ENCODE data around the gene CKAP2L.
"Not testable (repeated sequence)": the region's sequence is repeated elsewhere in the genome, so short reads cannot be mapped to it uniquely, and the experiment has no call there.

The CKAP2L gene

DNA sequence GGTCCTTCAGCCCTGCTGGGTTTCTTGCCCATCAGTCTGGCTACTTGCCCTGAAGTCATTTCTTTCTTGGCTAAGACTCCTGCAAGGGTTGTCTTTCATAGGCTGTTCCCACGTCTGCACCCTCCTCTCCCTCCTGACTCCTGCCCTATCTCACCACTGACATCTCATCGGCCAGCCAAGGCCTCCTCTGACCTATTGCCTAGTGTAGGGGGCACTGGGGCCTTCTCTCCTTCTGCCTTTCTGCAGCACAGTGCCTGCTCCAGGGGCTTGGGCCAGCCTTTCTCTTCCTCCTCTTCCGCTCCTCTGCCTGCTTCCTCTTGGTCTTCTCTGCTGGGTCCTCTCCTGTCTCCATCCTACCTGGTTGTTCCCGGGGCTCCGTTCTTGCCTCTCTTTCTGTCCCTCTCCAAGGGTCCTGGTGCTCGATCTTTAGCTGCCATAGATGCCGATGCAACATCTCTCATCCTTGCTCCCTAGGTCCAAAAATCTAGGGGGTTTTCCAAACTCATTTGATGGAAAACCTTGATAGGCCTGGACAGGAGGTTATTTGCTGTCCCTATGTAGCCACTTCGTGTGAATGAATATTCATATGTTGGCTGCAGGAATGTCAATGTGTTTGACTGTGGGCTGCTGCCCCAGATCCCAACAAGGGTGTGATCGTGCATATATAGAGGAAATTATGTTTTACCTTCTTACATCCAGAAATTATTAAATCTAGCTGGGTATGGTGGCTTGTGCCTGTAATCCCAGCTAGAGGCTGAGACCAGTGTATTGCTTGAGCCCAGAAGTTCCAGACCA lies 53.3 kb downstream of the CKAP2L start:
- Histone ChIP-seq H3K36me3 (ENCODE audit: control insufficient read depth, low read depth, low read length) (no peaks in the 10 kb centered on the region), H3K27me3 (ENCODE audit: control insufficient read depth, insufficient read depth, low read length) (no peaks in the 10 kb centered on the region), H3K4me3 (ENCODE audit: low read length) (no peak overlapping the region), H3K9me3 (ENCODE audit: control insufficient read depth, low read depth, low read length) (no peaks in the 10 kb centered on the region), H3K9ac (ENCODE audit: low read length) (no peak overlapping the region), H3K4me1 (ENCODE audit: control insufficient read depth, low read depth, low read length) (no peaks in the 10 kb centered on the region), H3K27ac (ENCODE audit: low read length) (no peak overlapping the region)

DNA sequence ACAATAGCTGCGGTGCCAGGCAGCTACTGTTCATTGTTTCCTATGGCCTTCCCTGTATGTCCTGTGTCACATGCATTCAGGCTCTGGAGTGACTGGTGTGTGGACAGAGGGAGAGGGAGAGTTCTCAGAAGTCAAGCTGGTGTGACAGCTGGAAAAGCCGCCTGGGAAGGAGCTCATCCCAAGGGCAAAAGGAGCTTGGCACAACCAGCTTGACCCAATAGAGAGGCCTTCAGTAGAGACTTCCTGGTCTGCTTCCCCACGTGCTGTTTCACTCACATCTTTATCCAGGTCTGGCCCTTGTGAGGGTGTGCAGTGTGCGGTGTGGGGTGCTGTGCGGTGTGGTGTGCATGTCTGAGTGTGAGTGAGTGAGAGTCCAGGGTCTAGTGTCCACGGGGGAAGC lies 54.7 kb downstream of the CKAP2L start:
- Histone ChIP-seq H3K9ac (ENCODE audit: low read length) (no peak overlapping the region), H3K27me3 (ENCODE audit: control insufficient read depth, insufficient read depth, low read length) (no peaks in the 10 kb centered on the region), H3K9me3 (ENCODE audit: control insufficient read depth, low read depth, low read length) (no peaks in the 10 kb centered on the region), H3K4me3 (ENCODE audit: low read length) (no peak overlapping the region), H3K36me3 (ENCODE audit: control insufficient read depth, low read depth, low read length) (no peaks in the 10 kb centered on the region), H3K4me1 (ENCODE audit: control insufficient read depth, low read depth, low read length) (no peaks in the 10 kb centered on the region), H3K27ac (ENCODE audit: low read length) (no peak overlapping the region)

DNA sequence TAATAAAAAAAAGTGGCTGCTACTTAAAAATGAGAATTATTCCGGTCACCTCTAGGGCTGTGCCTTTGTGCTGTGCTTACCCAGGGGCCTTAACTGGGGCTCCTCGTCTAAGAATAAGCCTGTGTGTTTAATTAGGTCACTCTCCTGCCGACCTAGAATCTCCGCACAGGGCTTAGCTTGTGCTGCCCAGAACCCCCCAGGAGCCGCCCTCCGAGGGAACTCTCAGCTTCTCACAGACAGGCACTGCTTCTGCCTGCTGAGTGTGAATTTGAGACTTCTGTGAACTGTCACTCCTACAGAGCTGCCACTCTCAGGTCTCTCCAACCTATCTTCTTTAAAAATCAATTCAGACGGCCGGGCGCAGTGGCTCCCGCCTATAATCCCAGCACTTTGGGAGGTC lies 55.4 kb downstream of the CKAP2L start:
- no peaks in the 10 kb centered on the region for H3K4me1 ChIP-seq (ENCODE audit: control insufficient read depth, low read depth, low read length)
- H3K36me3 ChIP-seq (ENCODE audit: control insufficient read depth, low read depth, low read length): no peaks in the 10 kb centered on the region
- H3K27ac ChIP-seq (ENCODE audit: low read length): no peak overlapping the region
- no peaks in the 10 kb centered on the region for H3K9me3 ChIP-seq (ENCODE audit: control insufficient read depth, low read depth, low read length)
- H3K4me3 ChIP-seq (ENCODE audit: low read length): no peak overlapping the region
- H3K9ac ChIP-seq (ENCODE audit: low read length): no peak overlapping the region
- H3K27me3 ChIP-seq (ENCODE audit: control insufficient read depth, insufficient read depth, low read length): no peaks in the 10 kb centered on the region

DNA sequence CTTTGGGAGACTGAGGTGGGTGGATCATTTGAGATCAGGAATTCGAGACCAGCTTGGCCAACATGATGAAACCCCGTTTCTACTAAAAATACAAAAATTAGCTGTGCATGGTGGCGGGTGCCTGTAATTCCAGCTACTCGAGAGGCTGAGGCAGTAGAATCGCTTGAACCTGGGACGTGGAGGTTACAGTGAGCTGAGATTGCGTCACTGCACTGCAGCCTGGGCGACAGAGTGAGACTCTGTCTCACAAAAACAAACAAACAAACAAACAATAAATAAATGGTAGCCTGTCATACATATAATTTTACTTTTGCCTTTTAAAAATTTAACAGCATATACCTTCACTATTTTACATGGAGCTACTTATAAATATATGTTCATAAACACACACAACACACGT lies 57.5 kb downstream of the CKAP2L start:
- not testable (repeated sequence) for H3K4me1 ChIP-seq (ENCODE audit: control insufficient read depth, low read depth, low read length); H3K9me3 ChIP-seq (ENCODE audit: control insufficient read depth, low read depth, low read length); H3K36me3 ChIP-seq (ENCODE audit: control insufficient read depth, low read depth, low read length); H3K27me3 ChIP-seq (ENCODE audit: control insufficient read depth, insufficient read depth, low read length); H3K4me3 ChIP-seq (ENCODE audit: low read length); H3K27ac ChIP-seq (ENCODE audit: low read length); H3K9ac ChIP-seq (ENCODE audit: low read length)

DNA sequence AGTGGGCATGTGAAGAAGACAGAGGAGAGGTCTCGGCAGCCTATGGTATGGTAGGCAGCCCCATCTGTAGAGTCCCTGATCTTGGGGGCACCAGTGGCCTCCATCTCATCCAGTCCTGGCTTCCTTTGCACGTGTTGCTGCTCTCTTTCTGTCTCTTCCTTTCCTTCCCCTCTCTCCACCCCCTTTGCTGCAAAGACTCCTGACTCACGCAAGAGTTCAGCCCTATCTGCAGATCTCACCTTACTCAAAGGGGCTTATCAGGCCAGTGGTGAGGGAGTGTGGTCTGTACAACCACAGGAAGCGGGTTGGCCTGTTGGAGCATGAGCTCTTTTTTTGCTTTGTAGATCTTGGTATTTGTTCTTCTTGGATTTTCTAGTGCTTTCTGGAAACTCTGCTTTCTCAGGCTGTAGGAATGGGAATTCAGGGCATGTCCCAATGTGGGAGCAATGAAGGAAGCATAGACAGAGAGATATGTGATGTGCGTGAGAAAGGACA lies 58.2 kb downstream of the CKAP2L start:
- H3K9me3 ChIP-seq (ENCODE audit: control insufficient read depth, low read depth, low read length): no peaks in the 10 kb centered on the region
- no peaks in the 10 kb centered on the region for H3K36me3 ChIP-seq (ENCODE audit: control insufficient read depth, low read depth, low read length)
- no peaks in the 10 kb centered on the region for H3K27me3 ChIP-seq (ENCODE audit: control insufficient read depth, insufficient read depth, low read length)
- no peak overlapping the region for H3K4me3 ChIP-seq (ENCODE audit: low read length)
- H3K4me1 ChIP-seq (ENCODE audit: control insufficient read depth, low read depth, low read length): no peaks in the 10 kb centered on the region
- H3K27ac ChIP-seq (ENCODE audit: low read length): no peak overlapping the region
- H3K9ac ChIP-seq (ENCODE audit: low read length): no peak overlapping the region

DNA sequence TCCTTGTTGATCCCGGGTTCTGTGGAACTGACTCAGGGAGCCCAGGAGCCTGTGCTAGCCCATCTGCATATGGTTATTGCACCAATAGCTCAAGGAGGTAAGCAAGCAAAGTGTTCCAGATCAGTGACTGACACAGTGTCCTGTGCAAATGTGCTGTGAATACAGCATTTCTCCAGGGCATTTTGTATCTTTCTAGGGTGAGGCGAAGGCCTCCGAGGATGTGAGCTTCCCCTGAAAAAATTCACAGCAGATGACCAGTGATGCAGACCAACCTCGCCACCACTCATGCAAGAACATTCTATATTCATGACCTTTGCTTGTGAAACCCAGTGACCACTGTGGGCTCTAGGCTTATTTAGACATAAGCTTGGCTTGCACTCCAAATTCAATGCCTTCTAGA lies 58.8 kb downstream of the CKAP2L start:
- Histone ChIP-seq H3K36me3 (ENCODE audit: control insufficient read depth, low read depth, low read length) (no peaks in the 10 kb centered on the region), H3K4me1 (ENCODE audit: control insufficient read depth, low read depth, low read length) (no peaks in the 10 kb centered on the region), H3K27me3 (ENCODE audit: control insufficient read depth, insufficient read depth, low read length) (no peaks in the 10 kb centered on the region), H3K4me3 (ENCODE audit: low read length) (no peak overlapping the region), H3K27ac (ENCODE audit: low read length) (no peak overlapping the region), H3K9me3 (ENCODE audit: control insufficient read depth, low read depth, low read length) (no peaks in the 10 kb centered on the region), H3K9ac (ENCODE audit: low read length) (no peak overlapping the region)

DNA sequence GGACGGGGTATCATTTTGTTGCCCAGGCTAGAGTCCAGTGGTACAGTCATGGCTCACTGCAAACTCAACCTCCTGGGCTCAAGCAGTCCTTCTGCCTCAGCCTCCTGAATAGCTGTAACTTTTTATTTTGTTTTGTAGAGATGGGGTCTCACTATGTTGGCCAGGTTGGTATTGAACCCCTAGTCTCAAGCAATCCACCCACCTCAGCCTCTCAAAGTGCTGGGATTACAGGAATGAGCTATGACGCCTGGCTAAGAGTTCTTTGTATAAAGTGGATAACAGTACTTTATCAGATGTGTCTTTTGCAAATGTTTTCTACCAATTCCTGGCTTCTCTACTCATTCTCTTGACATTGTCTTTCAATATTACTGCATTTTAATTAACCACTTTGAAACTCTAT lies 60.7 kb downstream of the CKAP2L start:
- Histone ChIP-seq H3K36me3 (ENCODE audit: control insufficient read depth, low read depth, low read length) (no peaks in the 10 kb centered on the region), H3K27me3 (ENCODE audit: control insufficient read depth, insufficient read depth, low read length) (no peaks in the 10 kb centered on the region), H3K4me1 (ENCODE audit: control insufficient read depth, low read depth, low read length) (no peaks in the 10 kb centered on the region), H3K4me3 (ENCODE audit: low read length) (no peak overlapping the region), H3K9me3 (ENCODE audit: control insufficient read depth, low read depth, low read length) (no peaks in the 10 kb centered on the region), H3K27ac (ENCODE audit: low read length) (no peak overlapping the region), H3K9ac (ENCODE audit: low read length) (no peak overlapping the region)

DNA sequence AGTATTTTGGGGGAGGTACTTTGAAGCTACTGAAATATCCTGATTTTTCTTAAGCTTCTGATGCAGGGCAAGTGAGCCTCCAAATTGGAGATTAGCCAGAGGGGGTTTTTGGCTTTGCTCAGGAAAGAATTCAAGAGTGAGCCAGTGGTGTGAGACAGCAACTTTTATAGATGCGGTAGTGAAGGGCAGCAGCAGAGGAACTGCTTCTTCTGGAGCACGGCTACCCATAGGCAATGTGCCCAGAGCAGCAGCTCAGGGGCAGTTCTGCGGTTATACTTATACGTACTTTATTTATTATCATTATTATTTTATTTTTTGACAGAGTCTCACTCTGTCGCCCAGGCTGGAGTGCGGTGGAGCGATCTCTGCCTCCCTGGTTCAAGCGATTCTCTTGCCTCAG lies 63.4 kb downstream of the CKAP2L start:
- Histone ChIP-seq H3K4me3 (ENCODE audit: low read length) (no peak overlapping the region), H3K36me3 (ENCODE audit: control insufficient read depth, low read depth, low read length) (no peaks in the 10 kb centered on the region), H3K27me3 (ENCODE audit: control insufficient read depth, insufficient read depth, low read length) (no peaks in the 10 kb centered on the region), H3K9me3 (ENCODE audit: control insufficient read depth, low read depth, low read length) (no peaks in the 10 kb centered on the region), H3K9ac (ENCODE audit: low read length) (no peak overlapping the region), H3K4me1 (ENCODE audit: control insufficient read depth, low read depth, low read length) (no peaks in the 10 kb centered on the region), H3K27ac (ENCODE audit: low read length) (no peak overlapping the region)

DNA sequence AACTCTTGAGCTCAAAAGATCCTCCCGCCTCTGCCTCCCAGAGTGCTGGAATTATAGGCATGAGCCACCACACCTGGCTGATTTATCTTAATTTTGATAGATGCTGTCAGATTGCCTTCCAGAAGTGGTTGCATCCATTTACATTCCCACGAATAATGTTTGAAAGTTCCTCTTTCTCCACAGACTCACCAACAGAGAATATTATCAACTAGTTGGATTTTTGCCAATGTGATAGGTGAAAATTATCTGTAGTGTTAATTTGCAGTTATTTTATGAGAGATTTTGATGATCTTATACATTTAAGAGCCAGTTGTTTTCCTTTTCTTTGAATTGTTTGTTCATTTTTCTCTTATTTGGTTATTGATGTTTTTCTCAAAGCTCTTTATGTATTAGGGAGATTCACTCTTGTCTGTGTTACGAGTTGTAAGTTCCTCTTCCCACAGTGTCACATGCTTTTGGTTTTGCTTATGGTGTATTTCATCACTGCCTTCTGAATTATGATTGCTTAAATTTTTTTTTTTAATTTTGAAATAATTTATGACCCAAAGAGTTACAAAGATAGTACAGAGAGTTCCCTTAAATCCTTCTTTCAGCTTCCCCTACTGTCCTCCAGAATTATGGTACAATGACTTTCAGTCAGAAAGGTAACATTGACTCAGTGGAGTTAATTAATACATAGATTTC lies 64.3 kb downstream of the CKAP2L start:
- Histone ChIP-seq H3K9me3 (ENCODE audit: control insufficient read depth, low read depth, low read length) (no peaks in the 10 kb centered on the region), H3K27me3 (ENCODE audit: control insufficient read depth, insufficient read depth, low read length) (no peaks in the 10 kb centered on the region), H3K9ac (ENCODE audit: low read length) (no peak overlapping the region), H3K4me3 (ENCODE audit: low read length) (no peak overlapping the region), H3K27ac (ENCODE audit: low read length) (no peak overlapping the region), H3K4me1 (ENCODE audit: control insufficient read depth, low read depth, low read length) (no peaks in the 10 kb centered on the region), H3K36me3 (ENCODE audit: control insufficient read depth, low read depth, low read length) (no peaks in the 10 kb centered on the region)

DNA sequence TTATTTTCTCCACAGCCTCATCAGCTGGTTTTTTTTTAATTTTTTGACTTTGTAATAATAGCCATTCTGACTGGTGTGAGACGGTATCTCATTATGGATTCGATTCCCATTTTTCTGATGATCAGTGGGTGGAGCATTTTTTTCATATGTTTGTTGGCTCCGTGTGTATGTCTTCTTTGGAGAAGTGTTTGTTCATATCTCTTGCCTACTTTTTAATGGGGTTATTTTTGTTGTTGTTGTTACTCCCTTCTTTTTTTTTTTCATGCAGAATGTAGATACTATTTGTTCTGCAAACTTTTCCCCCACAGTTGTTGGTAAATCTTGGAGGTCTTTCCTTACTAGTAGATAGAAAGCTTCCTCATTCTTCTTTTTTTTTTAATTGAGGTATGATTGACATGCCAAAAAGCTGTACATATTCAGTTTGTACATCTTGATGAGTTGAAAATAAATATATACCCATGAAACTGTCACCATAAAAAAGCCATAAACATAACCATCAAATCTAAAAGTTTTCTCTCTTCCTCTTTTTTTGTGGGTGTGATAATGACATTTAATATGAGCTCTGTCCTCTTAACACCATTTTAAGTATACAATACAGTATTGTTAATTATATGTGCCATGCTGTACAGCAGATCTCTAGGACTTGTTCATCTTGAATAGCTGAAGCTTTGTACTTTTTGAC lies 65.4 kb downstream of the CKAP2L start:
- Histone ChIP-seq H3K9ac (ENCODE audit: low read length) (no peak overlapping the region), H3K27ac (ENCODE audit: low read length) (no peak overlapping the region), H3K27me3 (ENCODE audit: control insufficient read depth, insufficient read depth, low read length) (no peaks in the 10 kb centered on the region), H3K4me1 (ENCODE audit: control insufficient read depth, low read depth, low read length) (no peaks in the 10 kb centered on the region), H3K36me3 (ENCODE audit: control insufficient read depth, low read depth, low read length) (no peaks in the 10 kb centered on the region), H3K4me3 (ENCODE audit: low read length) (no peak overlapping the region), H3K9me3 (ENCODE audit: control insufficient read depth, low read depth, low read length) (no peaks in the 10 kb centered on the region)

DNA sequence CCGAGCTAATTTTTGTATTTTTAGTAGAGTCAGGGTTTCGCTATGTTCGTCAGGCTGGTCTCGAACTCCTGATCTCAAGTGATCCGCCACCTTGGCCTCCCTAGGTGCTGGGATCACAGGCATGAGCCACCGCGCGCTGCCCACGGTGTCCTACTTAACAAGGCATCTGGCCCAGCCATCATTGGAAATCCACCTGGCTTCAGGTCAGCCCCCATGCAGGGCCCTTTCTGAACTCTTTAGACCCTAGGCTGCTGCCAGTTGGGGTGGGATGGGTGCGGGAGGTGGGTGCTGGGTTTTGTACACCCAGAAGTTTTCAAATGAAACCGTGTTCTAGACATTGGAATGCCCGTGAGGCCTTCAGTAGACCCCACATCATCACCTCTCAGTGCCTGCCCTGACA lies 70.2 kb downstream of the CKAP2L start:
- Histone ChIP-seq H3K36me3 (ENCODE audit: control insufficient read depth, low read depth, low read length) (no peaks in the 10 kb centered on the region), H3K4me1 (ENCODE audit: control insufficient read depth, low read depth, low read length) (peaks cover 3% of the 10 kb centered on the region), H3K4me3 (ENCODE audit: low read length) (no peak overlapping the region), H3K9ac (ENCODE audit: low read length) (no peak overlapping the region), H3K9me3 (ENCODE audit: control insufficient read depth, low read depth, low read length) (no peaks in the 10 kb centered on the region), H3K27me3 (ENCODE audit: control insufficient read depth, insufficient read depth, low read length) (no peaks in the 10 kb centered on the region), H3K27ac (ENCODE audit: low read length) (no peak overlapping the region)

Data from iPS-18a (cell line).